Stimulated activated naive CD8-positive, alpha-beta T cell treated with anti-CD3 and anti-CD28 coated beads, Interleukin-15, Interleukin-2, amounts not matched to agents 100 U/mL and 50 U/mL, for 24 hours (primary cell): ENCODE data around the gene SLC24A1.

Experiments used
- ATAC-seq: fragments of 150-1000 bp; cut with Tn5 transposase; one replicate; pipeline ENCODE4 v1.10.0; 2021
- DNase-seq: peaks from one replicate; pipeline ENCODE4 v3.0.0; 2021

The SLC24A1 gene

DNA sequence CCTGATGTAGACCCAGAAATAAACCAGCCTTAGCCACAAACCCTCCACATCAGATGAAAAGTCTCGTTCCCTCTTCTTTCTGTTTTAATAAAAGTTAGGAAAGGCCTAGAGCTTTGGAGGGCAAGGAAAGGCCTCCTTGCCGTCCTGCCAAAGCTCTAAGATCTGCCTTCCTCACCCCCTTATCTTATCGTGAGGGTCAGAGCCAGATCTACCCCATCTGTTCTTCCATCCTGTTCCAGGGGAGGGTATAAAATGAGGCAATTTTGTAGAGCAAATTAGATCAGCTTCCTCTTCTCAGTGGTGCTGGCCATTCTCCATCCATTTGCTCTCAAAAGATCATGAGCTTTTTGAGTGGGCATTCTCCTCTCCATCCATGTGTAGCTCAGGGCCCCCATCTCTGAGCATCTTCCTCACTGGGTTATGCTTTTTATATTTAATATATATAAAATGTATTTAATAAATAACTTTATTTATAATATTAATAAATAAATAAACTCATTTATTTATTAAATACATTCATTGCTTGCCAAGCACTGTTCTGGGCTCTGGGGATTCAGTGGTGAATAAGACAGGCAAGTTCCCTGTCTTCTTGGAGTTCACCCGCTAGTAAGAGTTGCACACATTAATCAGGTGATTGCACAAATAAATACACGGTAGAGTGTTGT, 2.0 kb upstream of the SLC24A1 start:
- no peak for DNase-seq
- ATAC-seq = no peak

DNA sequence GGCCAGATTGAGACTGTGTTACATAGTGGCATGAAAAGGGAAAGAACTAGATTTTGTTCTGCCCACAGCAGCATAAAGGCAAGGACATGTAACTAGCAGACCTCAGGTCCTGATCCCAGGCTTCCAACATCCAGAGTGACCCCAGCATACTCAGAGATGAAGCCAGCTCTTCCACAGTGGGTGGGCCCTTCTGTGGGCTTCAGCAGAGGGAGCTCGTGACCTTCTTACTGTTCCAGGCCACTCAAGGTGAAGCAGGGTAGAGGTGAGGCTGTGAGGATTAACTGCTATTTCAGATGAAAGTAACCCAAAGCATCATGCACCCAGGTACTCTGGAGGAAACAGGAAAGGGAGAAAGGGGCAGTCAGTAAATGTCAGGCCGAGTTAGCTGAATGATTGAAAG, 905 bp upstream of the SLC24A1 start:
- DNase-seq (no peak), ATAC-seq (no peak)

DNA sequence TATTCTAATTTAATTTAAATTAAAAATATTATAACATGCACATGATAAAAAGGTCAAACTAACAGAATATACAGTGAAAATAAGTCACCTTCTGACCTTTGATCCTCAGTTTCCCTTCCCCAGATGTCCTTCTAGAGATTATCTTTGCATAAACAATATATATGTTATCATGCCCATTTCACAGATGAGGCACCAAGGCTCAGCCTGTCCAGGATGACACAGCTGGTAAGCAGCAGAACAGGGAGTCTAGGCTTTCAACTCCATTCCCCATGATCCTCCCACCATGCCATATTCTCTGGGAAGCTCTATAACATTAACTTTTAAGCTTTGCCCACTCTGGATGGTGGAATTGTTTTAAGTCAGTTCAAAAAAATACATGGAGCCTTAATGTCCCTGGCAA, 1.4 kb downstream of the SLC24A1 start:
- ATAC-seq (no peak), DNase-seq (no peak)

DNA sequence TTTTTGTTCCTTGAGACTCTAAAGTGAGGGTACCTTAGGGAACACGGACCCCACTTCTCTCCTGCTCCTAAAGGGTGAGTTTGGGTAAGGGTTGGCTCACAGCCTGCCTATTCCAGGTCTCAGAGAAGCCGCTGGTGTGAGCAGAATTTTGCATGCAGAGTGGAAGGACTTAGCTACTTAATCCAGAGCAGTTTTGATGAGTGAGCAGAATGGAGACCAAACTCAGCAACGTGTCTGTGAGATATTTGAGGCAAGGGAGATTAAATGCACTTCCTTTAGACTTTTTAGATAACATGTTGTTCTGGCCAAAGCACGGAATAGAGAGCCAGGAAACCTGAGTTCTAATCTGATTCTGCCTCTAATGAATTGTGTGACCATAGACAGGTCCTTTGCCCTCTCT, 5.1 kb downstream of the SLC24A1 start:
- no peak for DNase-seq
- no peak for ATAC-seq

DNA sequence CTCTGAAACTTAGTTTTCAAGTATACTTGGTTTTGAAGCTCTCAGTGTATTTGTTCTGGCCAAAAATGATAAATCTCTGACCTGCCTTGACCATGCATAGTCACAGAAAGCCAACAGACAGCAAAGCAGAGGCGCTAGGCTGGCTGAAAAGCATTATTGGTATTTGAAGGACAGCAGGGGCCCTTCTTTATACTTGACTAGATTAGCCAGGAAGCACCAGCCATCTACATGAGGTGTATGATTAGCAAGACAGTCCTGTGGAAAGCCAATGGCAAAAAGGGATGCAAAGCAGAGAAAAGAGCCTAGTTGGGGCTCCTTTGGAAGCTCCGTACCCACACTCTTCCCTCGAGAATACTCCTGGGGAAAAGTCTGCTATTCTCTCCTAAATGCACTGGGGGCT, 7.8 kb downstream of the SLC24A1 start:
- ATAC-seq (no peak), DNase-seq (no peak)

DNA sequence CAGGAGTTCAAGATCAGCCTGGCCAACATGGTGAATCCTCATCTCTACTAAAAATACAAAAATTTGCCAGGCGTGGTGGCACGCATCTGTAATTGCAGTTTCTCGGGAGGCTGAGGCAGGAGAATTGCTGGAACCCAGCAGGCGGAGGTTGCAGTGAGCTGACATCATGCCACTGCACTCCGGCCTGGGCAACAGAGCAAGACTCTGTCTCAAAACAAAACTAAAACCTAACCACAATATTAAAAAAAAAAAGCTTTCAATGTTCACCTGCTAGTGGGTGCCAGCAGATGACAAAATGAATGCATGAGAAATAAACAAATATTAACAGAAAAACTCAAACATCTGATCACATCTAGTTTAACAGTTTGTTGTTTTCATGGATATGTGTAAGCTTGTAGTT, 9.0 kb downstream of the SLC24A1 start:
- no peak for DNase-seq
- peak; percentile 43 for ATAC-seq

DNA sequence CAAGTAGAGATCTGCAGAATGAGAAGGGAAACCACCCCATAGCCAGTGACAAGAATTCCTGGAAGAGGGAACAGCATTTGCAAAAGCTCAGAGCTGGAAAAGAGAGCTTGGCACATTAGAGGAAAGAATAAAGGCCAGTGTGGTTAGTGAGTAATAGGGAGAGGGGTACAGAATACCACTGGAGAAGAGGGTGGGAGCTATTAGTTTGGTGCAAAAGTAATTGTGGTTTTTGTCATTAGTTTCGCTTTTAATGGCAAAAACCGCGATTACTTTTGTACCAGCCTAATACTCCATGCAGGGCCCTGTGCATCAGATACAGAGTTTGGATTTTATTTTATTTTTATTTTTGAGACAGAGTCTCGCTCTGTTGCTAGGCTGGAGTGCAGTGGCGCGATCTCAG, 9.8 kb downstream of the SLC24A1 start:
- ATAC-seq = no peak

DNA sequence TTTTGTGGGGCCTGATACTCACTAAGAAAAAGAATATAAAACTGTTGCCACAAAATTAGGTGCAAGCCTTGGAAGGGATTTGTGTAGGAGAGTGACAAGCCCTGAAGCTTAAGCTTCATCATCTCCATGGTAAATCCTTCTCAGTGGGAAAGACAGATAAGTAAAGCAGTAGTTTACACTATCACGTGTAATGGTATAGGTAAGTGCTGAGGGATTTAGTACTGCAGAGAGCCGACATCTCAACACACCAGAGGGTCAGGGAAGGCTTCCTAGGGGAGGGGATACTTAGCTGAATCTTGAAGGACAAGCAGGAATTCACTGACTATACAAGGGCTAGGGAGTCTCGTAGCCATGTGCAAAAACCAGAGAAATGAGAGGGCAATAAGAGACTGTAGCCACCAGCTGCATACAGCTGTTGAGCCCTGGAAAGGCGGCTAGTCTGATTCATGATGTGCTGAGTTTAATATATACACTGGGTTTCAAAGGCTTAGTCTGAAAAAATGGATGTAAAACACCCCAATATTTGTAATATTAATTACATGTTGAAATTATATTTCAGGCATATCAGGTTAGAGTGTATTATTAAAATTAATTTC, 11.1 kb downstream of the SLC24A1 start:
- DNase-seq = no peak

More for the DNA sequence above, 9.8 kb downstream of the SLC24A1 start:
- no peak for DNase-seq

DNA sequence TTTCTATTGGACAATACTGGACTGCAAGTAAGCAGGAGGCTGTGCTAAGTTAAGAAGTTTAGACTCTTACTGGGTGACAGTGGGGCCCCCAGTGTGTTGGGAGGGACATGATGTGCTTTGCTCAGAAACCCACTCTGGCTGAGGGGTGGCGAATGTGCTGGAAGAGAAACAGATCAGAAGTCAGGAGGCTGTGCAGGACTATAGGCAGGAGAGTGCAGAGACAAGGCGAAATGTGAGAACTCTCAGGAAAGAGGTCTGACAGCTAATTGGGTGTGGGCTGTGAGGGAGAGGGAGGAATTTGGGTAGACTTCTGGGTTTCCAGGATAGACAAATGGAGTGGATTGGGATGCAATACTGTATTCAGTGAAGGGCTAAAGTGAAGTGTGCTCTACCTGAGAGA, 12.0 kb downstream of the SLC24A1 start:
- DNase-seq (no peak), ATAC-seq (no peak)

More for the DNA sequence above, 11.1 kb downstream of the SLC24A1 start:
- ATAC-seq = no peak

DNA sequence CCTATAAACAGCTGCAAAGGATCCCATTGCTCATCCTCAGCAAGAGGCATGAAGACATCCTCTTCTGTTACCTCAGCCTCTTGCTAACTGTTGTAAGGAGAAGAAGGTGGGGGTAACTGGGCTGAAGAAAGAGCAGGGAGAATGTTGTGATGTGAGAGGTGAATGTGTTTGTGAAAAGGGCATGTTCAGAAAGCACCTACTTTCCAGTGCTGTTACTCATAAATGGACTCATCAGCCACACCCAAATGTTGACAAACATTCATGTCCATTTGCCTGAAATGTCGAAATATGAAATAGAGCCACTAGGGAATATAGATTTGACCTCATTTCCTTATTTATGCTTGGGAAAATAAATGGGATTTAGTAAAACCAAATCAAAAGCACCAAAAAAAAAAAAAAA, 12.6 kb downstream of the SLC24A1 start:
- ATAC-seq = no peak
- no peak for DNase-seq

DNA sequence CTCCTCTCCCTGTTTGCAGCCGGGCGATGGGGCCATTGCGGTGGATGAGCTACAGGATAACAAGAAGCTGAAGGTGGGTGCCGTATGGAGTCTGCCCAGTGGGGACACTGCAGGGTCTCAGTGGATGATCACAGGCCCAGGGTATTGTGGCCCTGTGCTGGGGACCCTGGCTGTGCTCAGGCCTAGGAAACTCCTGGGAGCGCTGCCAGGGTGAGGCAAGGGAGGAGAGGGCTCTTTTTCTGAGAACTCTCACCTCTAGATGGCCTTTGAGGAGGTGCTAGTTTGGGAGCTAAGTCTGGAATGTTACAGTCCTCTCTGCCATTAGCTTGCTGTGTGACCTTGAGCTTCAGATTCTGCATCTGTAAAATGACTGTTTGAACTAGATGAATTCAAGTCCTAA, 16.4 kb downstream of the SLC24A1 start:
- DNase-seq (no peak), ATAC-seq (no peak)

DNA sequence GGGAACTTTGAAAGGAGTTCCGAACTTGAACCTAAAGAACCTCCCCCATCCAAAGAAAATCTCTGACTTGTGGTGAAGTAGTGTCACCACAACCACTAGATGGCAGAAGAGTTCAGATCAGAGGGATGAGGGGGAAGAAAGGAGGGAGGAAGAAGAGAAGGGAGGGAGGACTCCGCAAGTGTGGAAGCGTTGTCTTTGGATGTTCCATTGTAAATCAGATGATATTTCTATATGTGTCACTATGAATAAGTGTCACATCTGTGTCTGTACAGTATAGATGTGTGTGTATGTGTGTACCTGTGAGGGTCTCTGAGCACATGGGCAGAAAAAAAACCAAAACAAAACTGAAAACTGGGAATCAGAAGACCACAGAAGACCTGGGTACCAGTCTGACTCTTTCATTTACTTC, 16.9 kb downstream of the SLC24A1 start:
- ATAC-seq = no peak
- peak; percentile 15 for DNase-seq

DNA sequence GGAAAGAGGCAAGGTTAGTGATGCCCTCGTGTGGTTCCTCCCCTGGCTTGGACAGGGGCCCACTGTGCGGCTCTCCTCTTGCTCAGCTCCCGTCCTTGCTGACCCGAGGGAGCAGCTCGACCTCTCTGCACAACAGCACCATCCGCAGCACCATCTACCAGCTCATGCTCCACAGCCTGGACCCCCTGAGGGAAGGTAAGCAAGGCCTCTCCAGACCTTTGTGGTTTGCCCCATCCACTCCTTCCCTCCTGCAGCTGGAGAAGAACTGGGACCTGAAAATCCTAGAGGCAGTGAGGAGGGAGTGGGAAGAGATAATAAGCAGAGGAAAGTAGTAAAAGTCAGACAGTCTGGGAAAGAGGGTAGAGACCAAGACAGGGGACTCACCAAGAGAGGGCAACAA, 17.8 kb downstream of the SLC24A1 start:
- no peak for ATAC-seq
- no peak for DNase-seq

DNA sequence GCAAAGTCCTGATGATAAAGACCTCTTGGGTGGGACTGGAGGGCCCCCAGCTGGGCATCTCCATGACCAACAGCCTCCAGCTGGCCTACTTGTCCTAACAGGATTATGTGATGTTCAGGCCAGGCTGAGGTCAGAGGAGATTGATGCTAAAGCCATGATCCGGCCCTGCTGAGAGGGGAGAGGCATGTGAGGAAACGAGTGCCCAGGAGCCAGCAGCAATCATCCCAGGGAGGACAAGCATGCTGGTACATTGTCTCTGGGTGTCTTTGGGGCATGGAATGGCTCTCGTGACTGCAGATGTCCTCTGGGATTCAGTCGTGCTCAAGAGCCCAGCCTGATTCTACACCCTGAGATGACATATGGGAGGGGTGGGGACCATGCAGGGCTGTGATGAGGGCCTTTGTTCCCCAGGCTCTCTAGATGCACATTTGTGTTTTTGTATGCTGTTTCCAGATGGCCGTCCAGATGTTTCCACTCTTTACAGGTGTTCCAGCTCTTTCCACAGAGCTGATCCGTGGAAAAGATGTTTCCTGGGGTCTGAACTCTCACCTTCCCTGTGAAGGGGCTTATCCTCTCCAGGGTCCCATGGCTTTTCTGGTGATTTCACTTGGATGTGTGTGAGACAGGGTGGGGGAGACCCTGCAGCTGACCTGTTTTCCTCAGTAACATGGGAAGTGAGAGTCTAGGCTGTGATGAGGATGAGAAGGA, 20.2 kb downstream of the SLC24A1 start:
- DNase-seq (no peak), ATAC-seq (no peak)

DNA sequence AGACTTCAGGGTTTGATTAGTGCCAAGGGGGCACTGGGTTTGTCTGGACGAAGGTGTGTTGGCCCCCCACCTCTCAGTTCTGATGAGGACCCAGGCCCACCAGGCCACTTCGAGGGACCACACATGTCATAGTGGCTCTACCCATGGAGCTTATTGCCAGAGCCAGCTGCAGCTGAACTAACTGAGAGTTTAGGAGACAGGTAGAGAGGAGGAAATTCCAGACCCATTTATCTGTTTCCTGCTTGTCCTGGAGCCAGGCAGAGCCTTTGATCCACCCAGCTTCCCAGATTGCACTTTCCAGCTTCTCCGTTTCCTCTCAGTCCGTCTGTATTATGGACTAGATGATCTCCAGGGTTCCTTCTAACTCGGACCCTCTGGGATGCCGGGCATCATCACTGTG, 20.9 kb downstream of the SLC24A1 start:
- no peak for DNase-seq
- no peak for ATAC-seq

DNA sequence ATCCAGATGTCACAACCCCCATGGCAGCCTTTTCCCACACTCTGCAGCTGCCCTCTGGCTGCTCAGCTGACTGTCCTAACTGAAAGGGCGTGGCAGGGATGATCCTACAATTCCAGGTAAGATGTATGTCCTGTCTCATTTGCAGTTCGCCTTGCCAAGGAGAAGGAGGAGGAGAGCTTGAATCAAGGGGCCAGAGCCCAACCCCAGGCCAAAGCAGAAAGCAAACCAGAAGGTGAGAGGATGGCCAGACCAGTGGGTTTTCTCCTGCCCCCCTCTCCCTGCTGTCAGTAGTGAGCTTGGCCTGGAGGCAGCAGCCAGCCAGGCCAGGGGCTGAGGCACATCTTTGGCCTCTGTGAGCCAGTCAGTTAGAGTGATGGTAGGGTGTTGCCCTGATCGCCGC, 22.5 kb downstream of the SLC24A1 start:
- no peak for DNase-seq
- no peak for ATAC-seq

DNA sequence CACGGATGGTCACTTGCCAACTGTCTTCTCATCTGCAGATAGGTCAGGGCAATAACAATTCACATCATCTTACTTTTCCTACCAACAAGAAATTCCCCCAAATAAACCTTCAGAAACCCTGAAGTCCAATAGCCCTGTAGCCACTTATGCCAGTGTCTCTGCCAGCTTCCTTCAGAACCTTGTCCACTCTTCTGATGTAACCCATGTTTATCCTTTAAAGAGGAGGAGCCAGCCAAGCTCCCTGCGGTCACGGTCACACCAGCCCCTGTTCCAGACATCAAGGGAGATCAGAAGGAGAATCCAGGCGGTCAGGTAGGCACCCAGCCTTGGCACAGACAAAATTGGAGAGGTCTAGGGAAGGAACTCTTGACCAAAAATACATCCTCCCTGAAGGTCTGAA, 23.7 kb downstream of the SLC24A1 start:
- ATAC-seq = no peak
- no peak for DNase-seq

DNA sequence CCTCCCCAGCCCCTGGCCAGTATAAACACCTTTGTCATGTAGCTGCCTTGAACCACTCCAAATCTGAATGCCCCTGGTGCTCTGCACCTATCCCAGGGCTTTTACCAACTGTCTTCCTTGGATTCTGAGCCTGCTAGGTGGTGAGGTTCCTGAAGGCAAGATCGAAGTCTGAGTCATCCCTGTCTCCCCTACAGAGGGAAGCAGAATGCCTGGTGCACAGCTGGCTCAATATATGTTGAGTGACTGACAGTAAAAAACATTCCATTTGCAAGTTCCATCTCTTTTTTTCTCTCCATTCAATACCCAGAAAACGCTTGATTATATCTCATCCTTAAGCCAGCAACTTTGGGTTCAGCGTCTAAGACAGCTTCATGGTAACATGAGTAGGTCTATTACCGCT, 24.7 kb downstream of the SLC24A1 start:
- ATAC-seq = no peak

DNA sequence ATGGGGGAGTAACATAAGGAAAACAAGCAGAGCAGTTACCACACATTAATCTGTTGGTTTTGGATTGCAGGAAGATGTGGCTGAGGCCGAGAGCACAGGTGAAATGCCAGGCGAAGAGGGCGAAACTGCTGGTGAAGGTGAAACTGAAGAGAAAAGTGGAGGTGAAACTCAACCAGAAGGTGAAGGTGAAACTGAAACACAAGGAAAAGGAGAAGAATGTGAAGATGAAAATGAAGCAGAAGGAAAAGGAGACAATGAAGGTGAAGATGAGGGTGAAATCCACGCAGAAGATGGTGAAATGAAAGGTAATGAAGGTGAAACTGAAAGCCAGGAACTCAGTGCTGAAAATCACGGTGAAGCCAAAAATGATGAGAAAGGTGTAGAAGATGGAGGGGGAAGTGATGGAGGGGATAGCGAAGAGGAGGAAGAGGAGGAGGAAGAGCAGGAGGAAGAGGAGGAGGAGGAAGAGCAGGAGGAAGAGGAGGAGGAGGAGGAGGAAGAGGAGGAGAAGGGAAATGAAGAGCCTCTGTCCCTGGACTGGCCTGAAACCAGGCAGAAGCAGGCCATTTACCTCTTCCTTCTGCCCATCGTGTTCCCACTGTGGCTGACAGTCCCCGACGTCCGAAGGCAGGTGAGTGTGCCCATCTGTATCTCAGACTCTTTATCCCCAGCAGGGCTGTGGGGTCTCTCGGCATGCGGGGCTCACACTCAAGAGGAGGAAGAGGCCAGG, 28.7 kb downstream of the SLC24A1 start:
- ATAC-seq (no peak), DNase-seq (no peak)

More for the DNA sequence above, 24.7 kb downstream of the SLC24A1 start:
- no peak for DNase-seq

DNA sequence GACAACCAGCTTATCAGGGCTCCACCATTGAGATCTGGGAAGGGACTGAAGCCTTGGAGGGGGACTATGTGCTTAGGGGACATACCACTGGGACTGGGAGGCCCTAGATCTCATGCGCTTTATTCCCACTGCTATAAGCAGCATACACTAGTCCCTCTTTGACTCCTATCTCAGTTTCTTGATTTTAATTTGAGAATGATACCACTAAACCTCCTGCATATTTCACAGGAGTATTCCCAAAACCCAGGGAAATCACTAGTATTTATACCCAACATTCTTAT, 29.2 kb downstream of the SLC24A1 start:
- DNase-seq (no peak), ATAC-seq (no peak)

DNA sequence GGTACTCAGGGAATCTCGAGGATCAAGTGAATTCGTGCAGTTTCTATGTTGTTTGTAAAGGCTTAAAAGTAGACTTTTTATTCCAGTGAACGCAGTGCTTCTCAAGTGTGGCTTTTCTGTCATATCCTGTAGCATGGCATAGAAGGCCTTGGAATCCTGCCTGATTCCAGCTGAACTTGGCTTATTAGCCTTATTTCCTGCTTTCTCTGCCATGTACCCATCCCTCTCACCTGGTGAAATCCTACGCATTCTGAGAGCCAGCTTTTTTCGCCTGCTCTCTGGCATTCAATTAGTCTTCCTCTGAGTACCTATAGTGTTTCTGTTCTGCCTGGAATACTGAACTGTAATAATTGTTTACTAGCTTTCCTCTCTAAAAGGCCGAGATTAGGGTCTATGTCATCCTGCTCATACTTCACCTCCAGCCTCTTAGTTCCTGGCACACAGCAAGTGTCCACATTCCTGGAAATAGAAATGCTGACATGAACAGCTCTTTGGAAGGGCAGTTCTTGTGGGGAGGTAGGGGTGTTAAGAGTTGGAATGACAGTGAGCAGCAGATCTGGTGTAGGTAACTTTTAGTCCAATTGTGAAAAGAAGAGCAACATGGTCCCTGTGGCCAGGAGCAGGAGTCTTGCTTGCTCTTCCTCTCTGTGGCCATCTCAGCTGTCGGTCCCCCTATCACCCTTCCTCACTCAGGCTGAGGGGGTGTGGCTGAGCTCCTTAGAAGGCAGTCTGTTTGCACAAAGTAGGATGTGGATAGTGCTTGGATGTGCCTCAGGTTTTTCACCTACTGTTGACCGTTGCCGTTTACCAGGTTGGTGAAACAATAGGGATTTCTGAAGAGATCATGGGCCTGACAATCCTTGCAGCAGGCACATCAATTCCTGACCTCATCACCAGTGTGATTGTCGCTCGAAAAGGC, 30.4 kb downstream of the SLC24A1 start:
- ATAC-seq (no peak), DNase-seq (no peak)

DNA sequence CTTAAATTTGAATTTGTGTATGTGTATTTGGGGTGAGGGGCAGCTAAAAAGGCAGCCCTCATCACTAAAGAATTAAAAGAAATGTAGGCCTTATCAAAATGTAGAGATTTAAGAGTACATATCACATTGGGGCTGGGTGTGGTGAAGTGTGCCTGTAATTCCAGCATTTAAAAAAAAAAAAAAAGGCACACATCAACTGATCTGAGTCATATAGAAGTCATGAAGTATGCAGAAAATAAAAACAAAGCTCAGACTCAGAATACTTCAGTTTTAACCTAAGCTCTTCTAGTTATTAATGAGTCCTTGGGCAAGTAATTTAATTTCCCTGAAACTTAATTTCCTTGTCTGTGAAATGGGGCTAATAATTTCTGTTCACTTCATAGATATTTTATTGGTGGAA, 31.6 kb downstream of the SLC24A1 start:
- DNase-seq (no peak), ATAC-seq (no peak)
